ENCODE results near the gene NEURL1.

DNA sequence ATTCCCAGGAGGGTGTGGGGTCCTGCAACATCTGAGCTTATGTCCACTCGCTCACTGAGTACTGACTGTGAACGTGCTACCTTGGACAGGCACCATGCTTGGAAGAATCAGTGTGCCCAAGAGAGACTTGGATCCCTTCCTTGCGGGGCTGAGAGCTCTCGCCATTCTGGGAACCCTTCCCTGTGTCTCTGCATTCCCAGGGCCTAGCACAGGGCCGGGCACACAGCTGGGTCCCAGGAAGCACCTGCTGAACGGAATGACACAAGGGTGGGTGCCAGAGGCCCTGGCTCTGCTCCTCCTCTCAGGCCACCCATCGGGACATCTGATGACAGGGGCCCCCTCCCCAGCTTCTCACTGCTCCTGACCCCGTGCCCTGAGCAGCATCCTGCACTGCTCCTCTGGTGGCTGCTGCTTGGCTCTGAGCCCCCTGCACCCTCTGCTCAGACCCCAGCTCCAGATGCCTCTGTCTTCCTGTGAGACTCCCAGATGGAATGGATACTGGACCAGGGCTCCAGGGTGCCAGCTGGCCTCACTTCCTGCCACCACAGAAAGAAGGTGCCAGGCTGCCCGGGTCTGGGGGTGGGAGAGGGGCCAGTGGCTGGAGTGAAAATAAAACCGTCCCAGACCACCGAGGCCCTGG lies 129.6 kb downstream of the NEURL1 start:
- TF ChIP-seq POLR2A (IDR thresholded peaks at IDR 0.05), result no peak
- TF ChIP-seq CTCF (IDR thresholded peaks at IDR 0.05), result no peak

Data from esophagus squamous epithelium (tissue), 4 donors.